ENCODE measurements around the gene HOXA3. TPM values are rescaled to one million over a fixed set of nuclear protein-coding genes. Genes with fewer than 3 reads are reported as not detected.

The HOXA3 gene
- total and polyA plus RNA-seq, 9 of the 15 experiments (the other 6 are each of a cell fraction or from before 2014, with no cell fraction given) = 0.04 to 0.13 TPM; not detected in 7

- no peak for DNase-seq (ENCODE audit: extremely low read depth in 1 of 4, low spot score in 3 of 4)
- WGBS (ENCODE audit: insufficient coverage, low coverage, missing lambda C conversion rate) = 75% methylated on average over 27 of the region's 59 CpGs
- POLR2A ChIA-PET = no interaction called here
Measured at GRCh38 chr7:27173511-27173955, 21.1 kb upstream of the HOXA3 start.

More at GRCh38 chr7:27173511-27173955, 21.1 kb upstream of the HOXA3 start:
- no peak overlapping the region for H3K27ac ChIP-seq (ENCODE audit: extremely low read depth, low read depth, low read length)
- H3K4me1 ChIP-seq (replicated peaks in 1 of 2; ENCODE audit: control insufficient read depth in 2 of 2, insufficient read depth in 2 of 2, low read length in 2 of 2) = peaks cover 0 to 3% of the 10 kb centered on the region in 2 experiments; a peak in 1 of 5 replicates
- no peaks in the 10 kb centered on the region for H3K9me3 ChIP-seq (replicated peaks; ENCODE audit: control insufficient read depth, insufficient read depth, low read depth, low read length)
- no peaks in the 10 kb centered on the region for H3K36me3 ChIP-seq (ENCODE audit: control insufficient read depth, insufficient read depth, low read length)
- H3K9me1 ChIP-seq (ENCODE audit: control insufficient read depth, insufficient read depth, low read length) = no peaks in the 10 kb centered on the region
- in situ Hi-C loops (cut with MboI) = loop anchor here (25.0 kb wide), 3 partner anchors 661 to 1286 kb away; no protein-coding TSS in a partner anchor
- FAIRE-seq (no peak), ATAC-seq (no peak)
- BruUV-seq (replicated peaks) = no TSS peak
- no peak overlapping the region for H3K4me2 ChIP-seq (ENCODE audit: insufficient read depth, low read length)
- H4K20me1 ChIP-seq (replicated peaks; ENCODE audit: control insufficient read depth, insufficient read depth, low read length) = no peaks in the 10 kb centered on the region
- TF ChIP-seq ERF (CRISPR knock-in tag; IDR thresholded peaks at IDR 0.05) (no peak), ZNF277 (CRISPR knock-in tag; IDR thresholded peaks at IDR 0.05; ENCODE audit: borderline replicate concordance) (no peak), DDX20 (tag; IDR thresholded peaks at IDR 0.05; ENCODE audit: low read depth) (no peak), RBM15 (IDR thresholded peaks at IDR 0.05; ENCODE audit: insufficient read depth, low read length) (no peak), ZKSCAN8 (CRISPR knock-in tag; IDR thresholded peaks at IDR 0.05) (no peak), ZBTB9 (CRISPR knock-in tag; IDR thresholded peaks at IDR 0.05) (no peak), ZNF133 (CRISPR knock-in tag; IDR thresholded peaks at IDR 0.05) (no peak), TCF15 (CRISPR knock-in tag; IDR thresholded peaks at IDR 0.05) (no peak), NFXL1 (CRISPR knock-in tag; IDR thresholded peaks at IDR 0.05) (no peak), ZNF263 (CRISPR knock-in tag; IDR thresholded peaks at IDR 0.05; ENCODE audit: borderline replicate concordance) (no peak)
- peaks cover 27 to 70% of the 10 kb centered on the region in 2 experiments for H3K27me3 ChIP-seq (ENCODE audit: control insufficient read depth in 2 of 2, insufficient read depth in 2 of 2, low read length in 2 of 2)
- H3K4me3 ChIP-seq = no peak overlapping the region
- CTCF ChIA-PET (ENCODE audit: low intra/inter-chr PET ratio) = no interaction called here
- H3K79me2 ChIP-seq (ENCODE audit: control insufficient read depth, insufficient read depth, low read length) = no peaks in the 10 kb centered on the region
- no peak overlapping the region for H3K9ac ChIP-seq (ENCODE audit: insufficient read depth in 1 of 2, low read depth in 2 of 2, low read length in 2 of 2)
- intact Hi-C loops (cut with micrococcal nuclease) = no loop called here
- no peak overlapping the region for H2AFZ ChIP-seq (ENCODE audit: low read depth, low read length)

Measured in K562 (cell line).